ENCODE data around the gene ATXN7. TPM values are rescaled to one million over a fixed set of nuclear protein-coding genes. Genes with fewer than 3 reads are reported as not detected.
A peak's percentile ranks its signal among the peaks of the same experiment; 100 is the strongest.

ATXN7 gene
- total and polyA plus RNA-seq, 10 of the 15 experiments (the other 5 are each of a cell fraction or from before 2014, with no cell fraction given): 0.83 to 24.6 (median 8.5) TPM

GRCh38 chr3:64030741-64031140 lies 167.1 kb downstream of the ATXN7 start (continued):
- TF ChIP-seq, protein P1, sequence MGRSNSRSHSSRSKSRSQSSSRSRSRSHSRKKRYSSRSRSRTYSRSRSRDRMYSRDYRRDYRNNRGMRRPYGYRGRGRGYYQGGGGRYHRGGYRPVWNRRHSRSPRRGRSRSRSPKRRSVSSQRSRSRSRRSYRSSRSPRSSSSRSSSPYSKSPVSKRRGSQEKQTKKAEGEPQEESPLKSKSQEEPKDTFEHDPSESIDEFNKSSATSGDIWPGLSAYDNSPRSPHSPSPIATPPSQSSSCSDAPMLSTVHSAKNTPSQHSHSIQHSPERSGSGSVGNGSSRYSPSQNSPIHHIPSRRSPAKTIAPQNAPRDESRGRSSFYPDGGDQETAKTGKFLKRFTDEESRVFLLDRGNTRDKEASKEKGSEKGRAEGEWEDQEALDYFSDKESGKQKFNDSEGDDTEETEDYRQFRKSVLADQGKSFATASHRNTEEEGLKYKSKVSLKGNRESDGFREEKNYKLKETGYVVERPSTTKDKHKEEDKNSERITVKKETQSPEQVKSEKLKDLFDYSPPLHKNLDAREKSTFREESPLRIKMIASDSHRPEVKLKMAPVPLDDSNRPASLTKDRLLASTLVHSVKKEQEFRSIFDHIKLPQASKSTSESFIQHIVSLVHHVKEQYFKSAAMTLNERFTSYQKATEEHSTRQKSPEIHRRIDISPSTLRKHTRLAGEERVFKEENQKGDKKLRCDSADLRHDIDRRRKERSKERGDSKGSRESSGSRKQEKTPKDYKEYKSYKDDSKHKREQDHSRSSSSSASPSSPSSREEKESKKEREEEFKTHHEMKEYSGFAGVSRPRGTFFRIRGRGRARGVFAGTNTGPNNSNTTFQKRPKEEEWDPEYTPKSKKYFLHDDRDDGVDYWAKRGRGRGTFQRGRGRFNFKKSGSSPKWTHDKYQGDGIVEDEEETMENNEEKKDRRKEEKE (IDR thresholded peaks at IDR 0.05): no peak
- TF ChIP-seq SUPT20H (IDR thresholded peaks at IDR 0.05; ENCODE audit: borderline replicate concordance, control insufficient read depth, low read depth, low read length) (no peak), RB1 (IDR thresholded peaks at IDR 0.05; ENCODE audit: borderline replicate concordance) (peak; percentile 66), ASH2L (IDR thresholded peaks at IDR 0.05; ENCODE audit: borderline replicate concordance, low read depth) (no peak), CTCF (IDR thresholded peaks at IDR 0.05 in 2 of 3, conservative IDR thresholded peaks at IDR 0.05 in 1 of 3; ENCODE audit: control insufficient read depth in 2 of 3, extremely low read depth in 1 of 3, insufficient read depth in 1 of 3, low read depth in 3 of 3, low read length in 3 of 3) (peak; percentile 79 to 97 (median 89); a peak in 5 of 6 replicates), ZZZ3 (IDR thresholded peaks at IDR 0.05; ENCODE audit: control insufficient read depth, insufficient read length, low read depth) (no peak), TCF3 (IDR thresholded peaks at IDR 0.05; ENCODE audit: borderline replicate concordance, insufficient read depth, low read depth, low read length) (no peak), NFXL1 (IDR thresholded peaks at IDR 0.05; ENCODE audit: borderline replicate concordance) (peak; percentile 76; the same call in 1 of the 2 replicates), BHLHE40 (IDR thresholded peaks at IDR 0.05; ENCODE audit: borderline replicate concordance in 1 of 2, low read depth in 2 of 2, low read length in 1 of 2) (peak; percentile 53 to 68; a peak in 3 of 4 replicates), HDAC6 (IDR thresholded peaks at IDR 0.05; ENCODE audit: unreplicated experiment) (no peak), ATF7 (IDR thresholded peaks at IDR 0.05; ENCODE audit: low read depth) (0 out of 2 replicates have a peak, but pooled peaks have one; percentile 36), CBX3 (IDR thresholded peaks at IDR 0.05; ENCODE audit: borderline replicate concordance, low read depth) (no peak), BCL3 (IDR thresholded peaks at IDR 0.05; ENCODE audit: borderline replicate concordance, insufficient read depth, low read depth, low read length, poor library complexity, severe bottlenecking) (no peak), CBX5 (IDR thresholded peaks at IDR 0.05; ENCODE audit: low read depth) (no peak), TCF12 (IDR thresholded peaks at IDR 0.05; ENCODE audit: low read depth, low read length) (0 out of 2 replicates have a peak, but pooled peaks have one; percentile 32), SMARCA5 (IDR thresholded peaks at IDR 0.05) (peak; percentile 87), POU2F2 (IDR thresholded peaks at IDR 0.05; ENCODE audit: borderline replicate concordance, low read depth, low read length) (0 out of 3 replicates have a peak, but pooled peaks have one; percentile 23), GABPA (IDR thresholded peaks at IDR 0.05; ENCODE audit: low read depth) (peak; percentile 57; the same call in 1 of the 2 replicates), SP1 (IDR thresholded peaks at IDR 0.05; ENCODE audit: low read depth, low read length) (no peak), RELA (IDR thresholded peaks at IDR 0.05; ENCODE audit: borderline replicate concordance, partially characterized antibody) (peak; percentile 61), ZNF207 (IDR thresholded peaks at IDR 0.05; ENCODE audit: borderline replicate concordance) (0 out of 2 replicates have a peak, but pooled peaks have one; percentile 47), YY1 (IDR thresholded peaks at IDR 0.05; ENCODE audit: low read depth, low read length) (peak; percentile 69), SIX5 (IDR thresholded peaks at IDR 0.05; ENCODE audit: low read depth, low read length, severe bottlenecking) (no peak), POLR2AphosphoS5 (IDR thresholded peaks at IDR 0.05; ENCODE audit: low read length) (no peak)

All from GM12878 (cell line).